Hepatocyte (in vitro differentiated cells): ENCODE measurements around the gene PCYOX1L. TPM values are rescaled to one million over a fixed set of nuclear protein-coding genes. Genes with fewer than 3 reads are reported as not detected.

Source experiments
- DNase-seq: peaks from one replicate; pipeline ENCODE4 v3.0.0-alpha.2; 2016; ENCODE audit warnings: low spot score
- H2AFZ ChIP-seq: fragments of 200-600 bp; sonication (generic); 2 replicates; pipeline ENCODE4 v1.6.0; 2016; ENCODE audit warnings: antibody characterized with exemption, mild to moderate bottlenecking
- H3K27ac ChIP-seq: fragments of 200-600 bp; sonication (generic); 2 replicates; pipeline ENCODE4 v1.5.1; 2016; ENCODE audit warnings: mild to moderate bottlenecking
- H3K27me3 ChIP-seq: fragments of 200-600 bp; sonication (generic); 2 replicates; pipeline ENCODE4 v1.6.1; 2016
- H3K36me3 ChIP-seq: fragments of 200-600 bp; sonication (generic); replicated peaks from 2 replicates; pipeline ENCODE4 v1.5.1; 2016; ENCODE audit warnings: low read depth; ENCODE audit not compliant: insufficient read depth
- H3K4me1 ChIP-seq: fragments of 200-600 bp; sonication (generic); 2 replicates; pipeline ENCODE4 v1.5.1; 2016; ENCODE audit warnings: mild to moderate bottlenecking, moderate library complexity; ENCODE audit not compliant: insufficient read depth
- H3K4me2 ChIP-seq: fragments of 200-600 bp; sonication (generic); 2 replicates; pipeline ENCODE4 v1.6.0; 2016
- H3K4me3 ChIP-seq: fragments of 200-600 bp; sonication (generic); 2 replicates; pipeline ENCODE4 v1.5.1; 2016; ENCODE audit warnings: mild to moderate bottlenecking
- H3K79me2 ChIP-seq: fragments of 200-600 bp; sonication (generic); 2 replicates; pipeline ENCODE4 v1.6.0; 2017; ENCODE audit warnings: mild to moderate bottlenecking
- H3K9me2 ChIP-seq: fragments of 200-600 bp; sonication (generic); replicated peaks from 2 replicates; pipeline ENCODE4 v1.6.0; 2017; ENCODE audit warnings: mild to moderate bottlenecking; ENCODE audit not compliant: insufficient read depth
- H3K9me3 ChIP-seq: fragments of 200-600 bp; sonication (generic); 2 replicates; pipeline ENCODE4 v1.5.1; 2016; ENCODE audit warnings: low read depth, mild to moderate bottlenecking
- H4K20me1 ChIP-seq: fragments of 200-600 bp; sonication (generic); 2 replicates; pipeline ENCODE4 v1.6.0; 2016; ENCODE audit warnings: mild to moderate bottlenecking; ENCODE audit not compliant: insufficient read depth, poor library complexity, severe bottlenecking
- CTCF ChIP-seq: fragments of 200-600 bp; sonication (generic); IDR thresholded peaks from 2 replicates; pipeline ENCODE4 v1.5.1; 2016; ENCODE audit warnings: antibody characterized with exemption, mild to moderate bottlenecking; ENCODE audit not compliant: poor library complexity
- EZH2 ChIP-seq: fragments of 200-600 bp; sonication (generic); IDR thresholded peaks from 2 replicates; pipeline ENCODE4 v1.6.1; 2016; ENCODE audit warnings: antibody characterized with exemption, mild to moderate bottlenecking, borderline replicate concordance
- EZH2phosphoT487 ChIP-seq: fragments of 200-600 bp; sonication (generic); IDR thresholded peaks from one replicate; pipeline ENCODE4 v1.6.1; 2018; ENCODE audit warnings: antibody characterized with exemption, mild to moderate bottlenecking, low read depth, moderate library complexity; ENCODE audit not compliant: unreplicated experiment, severe bottlenecking
- WGBS: methylation state at CpG from one replicate; pipeline ENCODE4 v1.1.6; 2016; ENCODE audit warnings: low lambda C conversion rate; ENCODE audit errors: missing lambda C conversion rate; 5-methylcytosine and 5-hydroxymethylcytosine counted together
- polyA plus RNA-seq: library from polyadenylated mRNA; unstranded; fragments of >200 nt; fragmentation: Nextera tagmentation; extraction: Ambion mirVana; gene quantifications from 2 replicates; pipeline ENCODE4 v1.2.1, GENCODE V29; 2016
- total RNA-seq: library from RNA; depleted of rRNA; stranded (reverse); fragments of >200 nt; gene quantifications from 2 replicates; pipeline ENCODE4 v1.2.3, GENCODE V29; 2014

PCYOX1L gene
- total and polyA plus RNA-seq, 2 experiments from 2014 or later: 9.1 to 14.4 TPM

- H3K27me3 ChIP-seq: no peaks in the 10 kb centered on the region
- peak overlapping the region; percentile 25 for H2AFZ ChIP-seq
- TF ChIP-seq EZH2 (no peak), CTCF (no peak), EZH2phosphoT487 (no peak)
- DNase-seq: peak; percentile 44
- peak overlapping the region; percentile 83 for H3K4me2 ChIP-seq
- WGBS: under 1% methylated on average over 11 of the region's 11 CpGs
- peak overlapping the region; percentile 49 for H3K4me3 ChIP-seq
- no peaks in the 10 kb centered on the region for H3K9me3 ChIP-seq
- no peaks in the 10 kb centered on the region for H3K36me3 ChIP-seq
- H3K27ac ChIP-seq: peak overlapping the region; percentile 54
- H4K20me1 ChIP-seq: no peaks in the 10 kb centered on the region
- peaks cover 6% of the 10 kb centered on the region for H3K4me1 ChIP-seq
- peaks cover 40% of the 10 kb centered on the region for H3K79me2 ChIP-seq
- H3K9me2 ChIP-seq: no peaks in the 10 kb centered on the region
Observed at GRCh38 chr5:149345892-149346222, 12.0 kb upstream of the PCYOX1L start.

GRCh38 chr5:149348518-149348917 lies 9.3 kb upstream of the PCYOX1L start:
- no peak for DNase-seq
- Histone ChIP-seq H3K4me1 (peaks cover 6% of the 10 kb centered on the region), H2AFZ (no peak overlapping the region), H4K20me1 (no peaks in the 10 kb centered on the region), H3K4me3 (no peak overlapping the region), H3K9me3 (no peaks in the 10 kb centered on the region), H3K9me2 (no peaks in the 10 kb centered on the region), H3K4me2 (no peak overlapping the region), H3K79me2 (peaks cover 45% of the 10 kb centered on the region), H3K27ac (no peak overlapping the region), H3K36me3 (no peaks in the 10 kb centered on the region), H3K27me3 (no peaks in the 10 kb centered on the region)
- 88% methylated on average over 1 of the region's 1 CpG for WGBS
- TF ChIP-seq EZH2phosphoT487 (no peak), EZH2 (no peak), CTCF (no peak)

- TF ChIP-seq EZH2phosphoT487 (no peak), EZH2 (no peak), CTCF (no peak)
Observed at GRCh38 chr5:149349382-149349781, 8.5 kb upstream of the PCYOX1L start.

GRCh38 chr5:149352169-149352568 lies 5.7 kb upstream of the PCYOX1L start:
- TF ChIP-seq EZH2phosphoT487: no peak
- no peak for TF ChIP-seq EZH2
- TF ChIP-seq CTCF: no peak
- Histone ChIP-seq H3K27ac (no peak overlapping the region), H3K27me3 (no peaks in the 10 kb centered on the region), H3K9me3 (no peaks in the 10 kb centered on the region), H3K79me2 (peaks cover 28% of the 10 kb centered on the region), H3K4me3 (no peak overlapping the region), H3K9me2 (no peaks in the 10 kb centered on the region), H3K4me1 (no peaks in the 10 kb centered on the region), H3K4me2 (no peak overlapping the region), H3K36me3 (no peaks in the 10 kb centered on the region), H4K20me1 (no peaks in the 10 kb centered on the region), H2AFZ (no peak overlapping the region)
- 99% methylated on average over 4 of the region's 4 CpGs for WGBS
- DNase-seq: no peak

More at GRCh38 chr5:149349382-149349781, 8.5 kb upstream of the PCYOX1L start:
- H3K9me3 ChIP-seq: no peaks in the 10 kb centered on the region
- no peak overlapping the region for H3K27ac ChIP-seq
- 96% methylated on average over 4 of the region's 4 CpGs for WGBS
- no peak for DNase-seq
- H3K27me3 ChIP-seq: no peaks in the 10 kb centered on the region
- no peaks in the 10 kb centered on the region for H3K9me2 ChIP-seq
- no peak overlapping the region for H3K4me2 ChIP-seq
- H3K4me3 ChIP-seq: no peak overlapping the region
- H4K20me1 ChIP-seq: no peaks in the 10 kb centered on the region
- no peaks in the 10 kb centered on the region for H3K36me3 ChIP-seq
- H2AFZ ChIP-seq: no peak overlapping the region
- H3K79me2 ChIP-seq: peaks cover 42% of the 10 kb centered on the region
- H3K4me1 ChIP-seq: peaks cover 2% of the 10 kb centered on the region
